BLaER1 (cell line): Measurements from ENCODE around the gene VPS4B.
"Not testable (repeated sequence)": the region's sequence is repeated elsewhere in the genome, so short reads cannot be mapped to it uniquely, and the experiment has no call there.

Source experiments
- H3K27ac ChIP-seq: shearing (Covaris generic); formaldehyde crosslinking; 2 replicates; pipeline ENCODE4 v1.8.1; 2022
- H3K27me3 ChIP-seq: shearing (Covaris generic); formaldehyde crosslinking; 2 replicates; pipeline ENCODE4 v1.8.1; 2022
- H3K36me3 ChIP-seq: shearing (Covaris generic); formaldehyde crosslinking; 2 replicates; pipeline ENCODE4 v1.8.1; 2022
- H3K4me1 ChIP-seq: shearing (Covaris generic); formaldehyde crosslinking; 2 replicates; pipeline ENCODE4 v1.8.1; 2022
- H3K4me2 ChIP-seq: shearing (Covaris generic); formaldehyde crosslinking; 2 replicates; pipeline ENCODE4 v1.8.1; 2022
- H3K4me3 ChIP-seq: shearing (Covaris generic); formaldehyde crosslinking; 2 replicates; pipeline ENCODE4 v1.8.1; 2022
- H3K9ac ChIP-seq: shearing (Covaris generic); formaldehyde crosslinking; 2 replicates; pipeline ENCODE4 v1.8.1; 2022
- H3K9me3 ChIP-seq: shearing (Covaris generic); formaldehyde crosslinking; 2 replicates; pipeline ENCODE4 v1.8.1; 2022
- H4K20me1 ChIP-seq: shearing (Covaris generic); formaldehyde crosslinking; 2 replicates; pipeline ENCODE4 v1.8.1; 2022
- Cebpa-rat ChIP-seq: shearing (Covaris generic); IDR thresholded peaks from 2 replicates; pipeline ENCODE4 v1.8.1; 2022

The VPS4B gene

GRCh38 chr18:63376538-63376937 lies 45.7 kb downstream of the VPS4B start:
- no peaks in the 10 kb centered on the region for H3K27me3 ChIP-seq
- peaks cover 13% of the 10 kb centered on the region for H3K9me3 ChIP-seq
- no peak overlapping the region for H3K4me2 ChIP-seq
- TF ChIP-seq Cebpa-rat, result 0 out of 2 replicates have a peak, but pooled peaks have one; percentile 15
- H3K27ac ChIP-seq, result no peak overlapping the region
- no peaks in the 10 kb centered on the region for H4K20me1 ChIP-seq
- no peaks in the 10 kb centered on the region for H3K4me1 ChIP-seq
- no peak overlapping the region for H3K9ac ChIP-seq
- H3K36me3 ChIP-seq, result peaks cover 5% of the 10 kb centered on the region; the same call in 1 of the 2 replicates
- no peak overlapping the region for H3K4me3 ChIP-seq

GRCh38 chr18:63374540-63374939 lies 47.7 kb downstream of the VPS4B start:
- Histone ChIP-seq H3K9me3 (peaks cover 15% of the 10 kb centered on the region), H3K27me3 (no peaks in the 10 kb centered on the region), H3K4me2 (no peak overlapping the region), H3K4me3 (no peak overlapping the region), H3K9ac (no peak overlapping the region), H3K27ac (no peak overlapping the region), H3K4me1 (no peaks in the 10 kb centered on the region), H4K20me1 (no peaks in the 10 kb centered on the region), H3K36me3 (peaks cover 5% of the 10 kb centered on the region; the same call in 1 of the 2 replicates)
- TF ChIP-seq Cebpa-rat, result no peak

- Histone ChIP-seq H3K4me2 (no peak overlapping the region), H3K4me1 (peaks cover 4% of the 10 kb centered on the region), H3K27ac (no peak overlapping the region), H3K4me3 (no peak overlapping the region), H3K27me3 (no peaks in the 10 kb centered on the region), H3K9ac (no peak overlapping the region), H4K20me1 (no peaks in the 10 kb centered on the region), H3K9me3 (peaks cover 21% of the 10 kb centered on the region), H3K36me3 (peaks cover 8% of the 10 kb centered on the region; the same call in 1 of the 2 replicates)
- no peak for TF ChIP-seq Cebpa-rat
Measured at GRCh38 chr18:63373161-63373560, 49.1 kb downstream of the VPS4B start.

GRCh38 chr18:63368611-63369010 lies 53.7 kb downstream of the VPS4B start:
- H4K20me1 ChIP-seq, result peaks cover 28% of the 10 kb centered on the region
- H3K4me3 ChIP-seq, result no peak overlapping the region
- TF ChIP-seq Cebpa-rat, result no peak
- no peak overlapping the region for H3K9ac ChIP-seq
- peaks cover 3% of the 10 kb centered on the region; the same call in 1 of the 2 replicates for H3K36me3 ChIP-seq
- peaks cover 34% of the 10 kb centered on the region for H3K4me1 ChIP-seq
- peak overlapping the region; percentile 95; the same call in 1 of the 2 replicates for H3K4me2 ChIP-seq
- H3K9me3 ChIP-seq, result peaks cover 7% of the 10 kb centered on the region
- H3K27ac ChIP-seq, result no peak overlapping the region
- H3K27me3 ChIP-seq, result no peaks in the 10 kb centered on the region

- Histone ChIP-seq H3K9me3 (peaks cover 7% of the 10 kb centered on the region), H3K4me3 (peak within 1 kb of the TSS; percentile 97), H3K27ac (peak within 1 kb of the TSS; percentile 82), H3K9ac (peak within 1 kb of the TSS; percentile 91), H3K27me3 (no peaks in the 10 kb centered on the region), H3K4me2 (peak within 1 kb of the TSS; percentile 95), H3K4me1 (peaks cover 34% of the 10 kb centered on the region), H3K36me3 (peaks cover 9% of the 10 kb centered on the region), H4K20me1 (peaks cover 30% of the 10 kb centered on the region)
- no peak for TF ChIP-seq Cebpa-rat
Measured at GRCh38 chr18:63367053-63367953, 55.0 kb downstream of the VPS4B start, which contains the start of gene KDSR. Gene KDSR (minus strand): TSS chr18:63367206. CDS start chr18:63367118, 88 bp downstream.

GRCh38 chr18:63366213-63367052 lies 55.8 kb downstream of the VPS4B start:
- TF ChIP-seq Cebpa-rat, result no peak
- Histone ChIP-seq H3K9ac (peak overlapping the region; percentile 91), H3K4me2 (peak overlapping the region; percentile 95), H3K9me3 (peaks cover 7% of the 10 kb centered on the region), H3K4me3 (peak overlapping the region; percentile 97), H3K36me3 (peaks cover 18% of the 10 kb centered on the region), H3K27me3 (no peaks in the 10 kb centered on the region), H4K20me1 (peaks cover 37% of the 10 kb centered on the region), H3K4me1 (peaks cover 34% of the 10 kb centered on the region), H3K27ac (peak overlapping the region; percentile 82)

GRCh38 chr18:63365876-63366212 lies 56.4 kb downstream of the VPS4B start:
- Histone ChIP-seq H3K4me1 (peaks cover 34% of the 10 kb centered on the region), H3K9me3 (peaks cover 7% of the 10 kb centered on the region), H3K4me3 (peak overlapping the region; percentile 97), H3K4me2 (peak overlapping the region; percentile 95), H3K27me3 (no peaks in the 10 kb centered on the region), H3K36me3 (peaks cover 23% of the 10 kb centered on the region), H3K9ac (peak overlapping the region; percentile 91), H3K27ac (no peak overlapping the region), H4K20me1 (peaks cover 37% of the 10 kb centered on the region)
- no peak for TF ChIP-seq Cebpa-rat

GRCh38 chr18:63363951-63364350 lies 58.3 kb downstream of the VPS4B start:
- H4K20me1 ChIP-seq, result peaks cover 37% of the 10 kb centered on the region
- H3K36me3 ChIP-seq, result peaks cover 36% of the 10 kb centered on the region
- no peak for TF ChIP-seq Cebpa-rat

GRCh38 chr18:63363420-63363819 lies 58.9 kb downstream of the VPS4B start:
- H3K27me3 ChIP-seq, H3K9ac ChIP-seq, H3K27ac ChIP-seq, H3K4me3 ChIP-seq, H3K4me2 ChIP-seq, H3K9me3 ChIP-seq: not testable (repeated sequence)
- peaks cover 42% of the 10 kb centered on the region for H3K36me3 ChIP-seq
- peaks cover 37% of the 10 kb centered on the region for H4K20me1 ChIP-seq
- peaks cover 33% of the 10 kb centered on the region for H3K4me1 ChIP-seq

More at GRCh38 chr18:63363951-63364350, 58.3 kb downstream of the VPS4B start:
- Histone ChIP-seq H3K9me3 (peaks cover under 1% of the 10 kb centered on the region; the same call in 1 of the 2 replicates), H3K4me1 (peaks cover 34% of the 10 kb centered on the region), H3K27ac (no peak overlapping the region), H3K27me3 (no peaks in the 10 kb centered on the region), H3K4me3 (no peak overlapping the region), H3K9ac (no peak overlapping the region), H3K4me2 (peak overlapping the region; percentile 95)
